Mesenteric fat pad (tissue), 1 donor: ENCODE data around the gene ANK2. TPM values are rescaled to one million over a fixed set of nuclear protein-coding genes. Genes with fewer than 3 reads are reported as not detected.
"Not testable (repeated sequence)": the region's sequence is repeated elsewhere in the genome, so short reads cannot be mapped to it uniquely, and the experiment has no call there.

Experiments used
- DNase-seq: peaks from one replicate; pipeline ENCODE4 v3.0.0-alpha.2; 2020; ENCODE audit warnings: low spot score
- total RNA-seq: library from RNA; stranded (reverse); fragmentation: NEBNext Ultra II Directional; extraction: Animal tissue kit (Norgen Biotek cat#: 25700); gene quantifications from one replicate; pipeline ENCODE4 v1.2.1, GENCODE V29; 2021
- donor health status: DM: yes; HTN: yes; CAD: no.

ANK2 gene
- total RNA-seq, 1 donor from 2014 or later, result 97.0 TPM

GRCh38 chr4:113051361-113051760 is 1.9 kb downstream of the ANK2 start:
- no peak for DNase-seq

- DNase-seq, result no peak
These were observed 3.0 kb downstream of the ANK2 start for GRCh38 chr4:113052379-113052951.

GRCh38 chr4:113053883-113054282 is 4.4 kb downstream of the ANK2 start:
- no peak for DNase-seq

DNA sequence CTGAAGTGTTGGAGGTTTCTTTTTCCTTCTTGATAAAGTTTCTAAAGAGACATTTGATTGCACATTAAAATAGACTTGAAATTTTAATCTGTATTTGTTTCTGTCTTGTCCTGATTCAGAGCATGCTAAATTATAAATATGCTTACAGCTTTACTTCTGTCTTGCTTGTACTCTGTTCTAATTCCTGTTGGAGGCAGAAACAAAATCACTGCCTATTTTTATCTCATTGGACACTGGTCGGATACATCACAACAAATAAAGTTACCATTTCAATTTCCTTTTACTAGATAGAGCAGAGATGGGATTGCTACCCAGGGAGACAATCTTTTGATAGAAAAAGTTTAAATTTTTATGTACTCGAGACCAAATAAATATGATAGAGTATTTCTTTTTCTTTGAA is 6.9 kb downstream of the ANK2 start:
- no peak for DNase-seq

DNA sequence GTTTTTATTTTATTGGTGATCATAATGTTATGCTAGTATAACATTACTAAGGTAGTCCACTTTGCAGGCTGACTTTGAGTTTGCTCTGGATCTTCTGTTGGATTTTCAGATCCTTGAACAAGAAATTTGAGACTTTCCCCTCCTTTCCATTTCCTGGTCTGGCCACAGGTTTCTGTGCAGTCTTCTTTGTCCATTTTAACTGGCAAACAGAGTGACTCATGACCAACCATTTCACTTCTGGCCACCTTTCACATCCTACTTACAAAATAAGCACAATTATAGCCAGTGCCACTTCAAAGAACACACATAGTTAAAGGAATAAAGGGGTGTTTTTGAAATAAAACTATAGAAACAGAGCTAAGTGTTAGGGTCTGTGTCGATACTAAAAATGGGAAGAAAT is 8.4 kb downstream of the ANK2 start:
- DNase-seq, result no peak

DNA sequence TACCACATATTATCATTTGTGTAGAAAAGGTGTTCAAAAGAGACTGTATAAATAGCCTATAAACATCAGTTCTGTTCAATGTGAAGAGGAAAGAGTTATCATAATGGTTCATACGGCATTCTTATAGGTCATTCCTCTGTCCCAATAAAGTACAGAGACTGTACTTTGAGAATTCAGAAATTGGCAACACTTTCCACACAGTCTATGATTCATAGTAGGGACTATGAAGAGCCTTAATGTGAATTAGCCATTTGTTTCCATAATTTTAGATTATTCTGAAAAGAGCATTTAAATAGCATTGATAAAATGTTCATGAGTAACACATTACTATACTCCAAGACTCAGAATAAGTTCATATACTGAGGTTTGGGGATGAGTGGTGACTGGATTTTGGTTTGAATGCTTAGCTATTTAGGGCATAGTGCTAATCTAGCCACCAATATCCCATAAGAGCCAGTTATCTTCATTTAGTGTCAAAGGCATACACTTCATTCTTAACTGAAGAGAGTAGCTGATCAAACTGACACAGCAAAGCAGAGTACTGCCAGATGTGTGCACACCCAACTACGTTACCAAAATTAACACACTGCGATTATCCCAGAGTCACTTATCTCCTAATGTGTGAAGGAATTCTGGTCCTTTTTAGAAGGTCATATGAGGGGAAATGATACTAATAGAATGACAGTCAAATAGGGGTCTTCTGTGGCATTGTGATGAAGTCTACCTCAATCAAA is 10.2 kb downstream of the ANK2 start:
- no peak for DNase-seq

GRCh38 chr4:113060853-113061252 is 11.4 kb downstream of the ANK2 start:
- DNase-seq, result no peak

GRCh38 chr4:113064244-113064643 is 14.8 kb downstream of the ANK2 start:
- DNase-seq, result no peak

- no peak for DNase-seq
These were observed 16.2 kb downstream of the ANK2 start for GRCh38 chr4:113065629-113066028.

- not testable (repeated sequence) for DNase-seq
These were observed 19.3 kb downstream of the ANK2 start for GRCh38 chr4:113068771-113069170.

- DNase-seq, result no peak
These were observed 19.9 kb downstream of the ANK2 start for GRCh38 chr4:113069212-113069892.

GRCh38 chr4:113070755-113071154 is 21.3 kb downstream of the ANK2 start:
- no peak for DNase-seq

GRCh38 chr4:113071274-113071673 is 21.8 kb downstream of the ANK2 start:
- DNase-seq, result no peak

DNA sequence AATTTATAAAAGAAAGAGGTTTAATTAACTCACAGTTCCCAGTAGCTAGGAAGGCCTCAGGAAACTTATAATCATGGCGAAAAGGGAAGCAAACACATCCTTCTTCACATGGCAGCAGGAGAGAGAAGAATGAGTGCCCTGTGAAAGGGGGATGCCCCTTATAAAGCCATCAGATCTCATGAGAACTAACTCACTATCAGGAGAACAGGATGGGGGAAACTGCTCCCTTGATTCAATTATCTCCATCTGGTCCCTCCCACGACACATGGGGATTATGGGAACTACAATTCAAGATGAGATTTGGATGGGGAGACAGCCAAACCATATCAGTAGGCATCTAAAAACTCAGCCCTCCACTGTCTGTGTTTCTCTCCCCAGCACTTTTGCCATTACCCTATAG is 22.4 kb downstream of the ANK2 start:
- no peak for DNase-seq

DNA sequence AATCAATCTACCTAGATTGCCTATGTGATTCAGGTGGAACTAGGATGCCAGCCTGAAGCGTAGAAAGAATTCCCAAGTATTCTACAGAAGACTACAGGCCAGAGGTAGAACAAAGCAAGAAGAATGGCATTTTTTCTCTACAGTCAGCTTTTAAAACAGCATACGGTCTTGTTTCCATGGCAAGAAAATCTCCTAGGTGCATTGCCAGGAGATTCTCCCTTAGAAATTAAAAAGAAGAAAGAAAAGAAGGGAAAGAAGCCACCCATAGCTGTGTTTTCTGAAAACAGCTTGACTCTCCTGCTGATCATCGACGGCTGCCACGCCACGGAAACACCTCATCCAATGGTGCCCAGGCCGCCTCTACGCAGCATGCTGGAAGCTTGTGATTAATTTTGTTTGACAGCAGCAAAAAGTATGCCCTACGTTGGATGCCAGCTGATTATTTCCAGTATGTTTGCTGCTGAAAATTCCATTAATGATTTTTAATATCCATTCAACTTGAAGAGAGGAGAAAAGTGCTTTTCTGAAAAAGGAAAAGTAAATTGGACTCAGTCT is 24.1 kb downstream of the ANK2 start:
- DNase-seq, result no peak

DNA sequence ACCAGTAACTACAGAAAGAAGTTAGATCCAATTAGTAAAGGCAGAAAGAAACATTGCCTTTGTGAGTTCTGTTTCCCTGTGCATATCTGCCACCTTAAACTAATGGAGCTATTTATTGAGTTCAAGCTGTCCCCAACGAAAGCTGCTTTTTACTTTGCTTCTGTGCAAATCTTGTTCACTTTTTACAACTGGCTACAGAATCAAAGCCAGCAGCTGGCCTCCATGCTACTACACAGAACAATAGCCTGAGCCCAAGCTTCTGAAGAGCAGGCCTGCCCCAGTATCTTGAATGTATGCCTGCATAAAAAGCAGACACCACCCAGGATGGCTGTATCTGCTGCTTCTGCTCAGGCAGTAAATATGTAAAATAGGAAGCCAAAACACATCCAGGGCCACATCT is 28.1 kb downstream of the ANK2 start:
- DNase-seq, result no peak

DNA sequence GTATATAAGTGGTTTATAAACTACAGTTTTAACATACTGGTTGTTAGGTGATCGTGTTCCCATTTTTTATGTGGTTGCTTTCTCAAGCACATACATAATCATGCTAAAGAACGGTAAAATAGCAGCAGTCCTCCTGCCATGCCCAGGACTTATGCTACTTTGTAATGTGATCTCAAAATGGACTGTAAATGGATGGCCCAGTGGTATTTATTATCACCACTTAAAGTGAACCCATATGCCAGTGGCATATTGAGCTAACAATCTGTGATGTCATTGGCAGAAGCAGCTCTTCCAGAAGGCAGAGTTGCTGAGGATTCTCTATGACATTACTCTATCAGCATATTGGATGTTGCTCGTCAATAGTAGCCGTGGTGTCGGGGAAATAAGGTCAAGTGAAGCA is 28.6 kb downstream of the ANK2 start:
- no peak for DNase-seq

- no peak for DNase-seq
These were observed 30.6 kb downstream of the ANK2 start for GRCh38 chr4:113080050-113080449.

- no peak for DNase-seq
These were observed 31.2 kb downstream of the ANK2 start for GRCh38 chr4:113080624-113081023.

DNA sequence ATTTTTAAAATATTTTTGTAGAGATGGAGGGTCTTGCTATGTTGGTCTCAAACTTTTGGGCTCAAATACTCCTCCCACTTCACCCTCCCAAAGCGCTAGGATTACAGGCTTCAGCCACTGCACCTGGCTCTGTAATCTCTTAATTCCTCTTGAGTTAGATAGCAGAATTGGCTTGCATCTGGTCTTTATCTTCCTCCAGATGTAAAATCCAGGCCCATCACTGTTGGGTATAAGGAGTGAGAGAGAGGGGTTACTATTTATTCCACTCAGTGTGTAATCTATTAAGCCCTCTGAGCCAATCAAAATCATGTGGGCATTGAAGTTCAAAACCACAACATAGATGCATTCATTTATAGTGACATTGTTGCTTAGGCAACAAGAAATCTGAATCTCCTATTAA is 33.9 kb downstream of the ANK2 start:
- DNase-seq, result no peak

- DNase-seq, result no peak
These were observed 36.8 kb downstream of the ANK2 start for GRCh38 chr4:113086172-113086695.

DNA sequence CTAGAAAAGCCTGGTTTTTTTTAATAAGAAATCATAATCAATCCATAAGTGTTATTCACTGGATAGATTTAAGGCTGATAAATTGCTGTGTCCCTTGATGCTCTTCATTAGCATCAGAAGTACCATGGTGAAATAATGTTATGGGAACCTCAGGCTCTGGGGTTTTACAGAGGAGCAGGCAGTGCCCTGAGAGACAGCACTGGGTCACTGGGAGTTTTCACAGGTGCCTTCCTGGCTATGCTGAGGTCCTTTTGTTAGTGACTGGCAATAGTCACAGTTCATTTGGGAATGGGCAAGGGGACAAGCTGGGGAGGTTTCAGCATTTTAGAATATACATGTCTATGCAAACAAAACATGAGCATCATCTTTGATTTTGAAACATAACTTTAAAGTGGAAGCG is 38.6 kb downstream of the ANK2 start:
- no peak for DNase-seq
